DND-41 (cell line): ENCODE results near the gene LGI1.

Experiments
- ATAC-seq: fragments of 200-7000 bp; cut with Tn5 transposase; 3 replicates; pipeline ENCODE4 v1.9.1; 2021; ENCODE audit warnings: low read depth; ENCODE audit not compliant: insufficient read depth
- DNase-seq: peaks from one replicate; pipeline ENCODE4 v3.0.0-alpha.2; 2020
- H2AFZ ChIP-seq: 2 replicates; pipeline ENCODE4 v1.6.0; 2012; ENCODE audit warnings: low read depth, low read length
- H3K27ac ChIP-seq: 2 replicates; pipeline ENCODE4 v1.5.1; 2012; ENCODE audit warnings: low read length, inconsistent platforms
- H3K27me3 ChIP-seq: fragments of 200-600 bp; sonication (generic); 2 replicates; pipeline ENCODE4 v1.6.0; 2012; ENCODE audit warnings: low read length, mild to moderate bottlenecking, inconsistent platforms; ENCODE audit not compliant: insufficient read depth, poor library complexity
- H3K36me3 ChIP-seq: 2 replicates; pipeline ENCODE4 v1.5.1; 2012; ENCODE audit warnings: low read length, inconsistent platforms; ENCODE audit not compliant: insufficient read depth
- H3K4me1 ChIP-seq: 2 replicates; pipeline ENCODE4 v1.5.1; 2012; ENCODE audit warnings: mild to moderate bottlenecking, low read length; ENCODE audit not compliant: insufficient read depth
- H3K4me2 ChIP-seq: 2 replicates; pipeline ENCODE4 v1.6.0; 2012; ENCODE audit warnings: mild to moderate bottlenecking, moderate library complexity, low read length, inconsistent platforms; ENCODE audit not compliant: insufficient read depth
- H3K4me3 ChIP-seq, 2 experiments: fragments of 200-600 bp in 1 of 2; shearing (Covaris generic) in 1 of 2; 2 replicates each; pipeline ENCODE4 v1.5.1; 2012 to 2016; ENCODE audit warnings: inconsistent platforms in 2 of 2, low read length in 2 of 2, mild to moderate bottlenecking in 2 of 2, low read depth in 1 of 2, moderate library complexity in 1 of 2
- H3K79me2 ChIP-seq: 2 replicates; pipeline ENCODE4 v1.6.0; 2012; ENCODE audit warnings: low read length, inconsistent platforms; ENCODE audit not compliant: insufficient read depth
- H3K9ac ChIP-seq: 2 replicates; pipeline ENCODE4 v1.6.0; 2012; ENCODE audit warnings: low read depth, mild to moderate bottlenecking, inconsistent platforms, low read length, moderate library complexity
- H3K9me3 ChIP-seq: 2 replicates; pipeline ENCODE4 v1.5.1; 2012; ENCODE audit warnings: low read length, moderate library complexity, mild to moderate bottlenecking, inconsistent platforms; ENCODE audit not compliant: insufficient read depth, severe bottlenecking
- H4K20me1 ChIP-seq: 2 replicates; pipeline ENCODE4 v1.6.0; 2012; ENCODE audit warnings: low read length; ENCODE audit not compliant: insufficient read depth
- EZH2 ChIP-seq: IDR thresholded peaks from 3 replicates; pipeline ENCODE4 v1.6.1; 2012; ENCODE audit warnings: borderline replicate concordance, low read depth, mild to moderate bottlenecking, moderate library complexity, low read length, inconsistent platforms; ENCODE audit not compliant: severe bottlenecking
- TF ChIP-seq, protein P1 (sequence below): IDR thresholded peaks from 2 replicates; pipeline ENCODE4 v1.5.1; 2012; ENCODE audit warnings: borderline replicate concordance, low read length, moderate library complexity, mild to moderate bottlenecking; ENCODE audit not compliant: poor library complexity, severe bottlenecking; ENCODE audit errors: extremely low read depth

The LGI1 gene

DNA sequence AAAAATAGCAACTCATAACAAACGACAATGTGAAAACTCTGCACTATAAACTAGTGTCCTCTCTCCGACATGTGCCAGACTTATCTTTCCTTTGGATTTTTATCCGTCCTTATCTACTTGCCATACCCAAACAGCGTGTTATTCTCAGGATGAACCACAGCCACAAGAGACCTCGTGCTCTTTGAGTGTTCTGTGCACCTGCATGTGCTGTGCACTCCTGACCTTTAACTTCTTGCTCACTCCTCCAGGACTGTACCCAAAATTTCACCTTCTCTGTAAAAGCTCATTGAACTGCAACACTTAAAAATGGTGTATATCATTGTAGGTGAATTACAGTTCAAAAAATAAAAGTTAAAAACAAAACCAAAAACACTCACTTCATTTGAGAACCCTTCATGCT is 78.0 kb downstream of the LGI1 start:
- TF ChIP-seq, protein P1, sequence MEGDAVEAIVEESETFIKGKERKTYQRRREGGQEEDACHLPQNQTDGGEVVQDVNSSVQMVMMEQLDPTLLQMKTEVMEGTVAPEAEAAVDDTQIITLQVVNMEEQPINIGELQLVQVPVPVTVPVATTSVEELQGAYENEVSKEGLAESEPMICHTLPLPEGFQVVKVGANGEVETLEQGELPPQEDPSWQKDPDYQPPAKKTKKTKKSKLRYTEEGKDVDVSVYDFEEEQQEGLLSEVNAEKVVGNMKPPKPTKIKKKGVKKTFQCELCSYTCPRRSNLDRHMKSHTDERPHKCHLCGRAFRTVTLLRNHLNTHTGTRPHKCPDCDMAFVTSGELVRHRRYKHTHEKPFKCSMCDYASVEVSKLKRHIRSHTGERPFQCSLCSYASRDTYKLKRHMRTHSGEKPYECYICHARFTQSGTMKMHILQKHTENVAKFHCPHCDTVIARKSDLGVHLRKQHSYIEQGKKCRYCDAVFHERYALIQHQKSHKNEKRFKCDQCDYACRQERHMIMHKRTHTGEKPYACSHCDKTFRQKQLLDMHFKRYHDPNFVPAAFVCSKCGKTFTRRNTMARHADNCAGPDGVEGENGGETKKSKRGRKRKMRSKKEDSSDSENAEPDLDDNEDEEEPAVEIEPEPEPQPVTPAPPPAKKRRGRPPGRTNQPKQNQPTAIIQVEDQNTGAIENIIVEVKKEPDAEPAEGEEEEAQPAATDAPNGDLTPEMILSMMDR = no peak
- no peak for TF ChIP-seq EZH2
- no peak for ATAC-seq
- Histone ChIP-seq H3K79me2 (no peaks in the 10 kb centered on the region), H3K4me3 (no peak overlapping the region), H3K9me3 (no peaks in the 10 kb centered on the region), H3K9ac (no peak overlapping the region), H2AFZ (no peak overlapping the region), H3K4me2 (no peak overlapping the region), H3K4me1 (no peaks in the 10 kb centered on the region), H3K36me3 (no peaks in the 10 kb centered on the region), H4K20me1 (no peaks in the 10 kb centered on the region), H3K27ac (no peak overlapping the region), H3K27me3 (no peaks in the 10 kb centered on the region)
- no peak for DNase-seq

DNA sequence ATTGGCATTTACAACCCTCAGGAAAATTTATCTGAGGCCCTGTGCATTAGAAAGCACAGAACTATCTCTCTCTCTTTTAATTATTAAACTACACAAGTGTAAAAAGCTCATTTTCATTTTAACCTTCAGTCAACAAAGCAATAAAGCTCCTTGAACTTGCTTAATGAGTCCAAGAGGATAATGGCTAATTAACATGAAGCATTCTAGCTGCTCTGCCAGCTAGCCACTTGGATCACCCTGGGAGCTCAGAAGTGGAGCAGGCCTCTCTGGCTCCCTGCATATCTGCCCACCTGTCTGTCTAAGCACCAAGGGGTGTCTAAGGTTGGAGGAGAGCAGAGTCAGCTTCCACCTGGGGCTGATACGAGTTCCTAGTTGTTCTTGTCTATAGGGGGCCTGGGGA is 80.1 kb downstream of the LGI1 start:
- Histone ChIP-seq H3K79me2 (no peaks in the 10 kb centered on the region), H4K20me1 (no peaks in the 10 kb centered on the region), H3K4me1 (no peaks in the 10 kb centered on the region), H3K9me3 (no peaks in the 10 kb centered on the region), H3K27me3 (peaks cover 16% of the 10 kb centered on the region), H3K4me2 (no peak overlapping the region), H3K27ac (no peak overlapping the region), H2AFZ (no peak overlapping the region), H3K9ac (no peak overlapping the region), H3K4me3 (no peak overlapping the region), H3K36me3 (no peaks in the 10 kb centered on the region)
- DNase-seq (no peak), ATAC-seq (no peak)
- TF ChIP-seq EZH2 = no peak
- TF ChIP-seq, protein P1 = no peak

DNA sequence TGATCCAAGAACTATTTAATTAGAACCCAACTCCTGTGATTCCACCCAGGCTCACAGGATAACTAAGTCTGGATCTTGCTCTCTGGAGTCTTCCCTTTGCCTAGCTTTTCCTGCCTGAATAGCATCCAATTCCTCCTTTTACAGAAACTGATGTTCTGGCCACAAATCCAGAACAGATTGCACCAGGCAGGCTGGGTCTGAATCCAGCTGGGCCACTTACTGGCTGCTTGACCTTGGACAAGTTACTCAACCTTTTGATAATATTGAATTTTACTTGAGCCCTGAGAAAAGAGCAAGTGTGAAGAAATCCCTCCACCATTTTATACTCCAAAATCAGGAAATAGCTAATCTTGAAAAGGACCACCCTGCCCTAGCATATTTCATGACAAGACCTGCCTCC is 80.5 kb downstream of the LGI1 start:
- ATAC-seq = no peak
- Histone ChIP-seq H3K4me3 (no peak overlapping the region), H3K9me3 (no peaks in the 10 kb centered on the region), H3K9ac (no peak overlapping the region), H3K27me3 (peaks cover 16% of the 10 kb centered on the region), H3K79me2 (no peaks in the 10 kb centered on the region), H2AFZ (no peak overlapping the region), H3K27ac (no peak overlapping the region), H4K20me1 (no peaks in the 10 kb centered on the region), H3K36me3 (no peaks in the 10 kb centered on the region), H3K4me1 (no peaks in the 10 kb centered on the region), H3K4me2 (no peak overlapping the region)
- TF ChIP-seq EZH2 = no peak
- TF ChIP-seq, protein P1 = no peak
- no peak for DNase-seq

DNA sequence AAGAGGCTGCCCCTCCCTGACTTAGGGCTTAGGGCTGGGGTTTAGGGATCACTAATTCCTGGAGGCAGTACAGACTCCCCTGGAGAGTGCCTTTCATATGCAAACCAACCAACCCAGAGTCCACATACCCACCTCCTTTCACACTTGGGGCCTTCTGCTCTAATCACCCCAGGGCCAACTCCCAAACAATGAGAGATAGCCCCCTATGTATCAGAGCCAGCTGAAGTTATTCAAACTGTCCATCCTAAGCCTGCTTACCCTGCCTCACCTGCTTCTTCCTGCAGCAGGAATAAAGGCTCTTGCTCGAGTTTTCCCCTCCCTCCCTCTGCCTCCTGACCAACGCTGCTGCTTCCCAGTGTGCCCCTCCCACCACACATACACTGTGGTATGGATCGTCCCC is 84.2 kb downstream of the LGI1 start:
- Histone ChIP-seq H3K4me3 (no peak overlapping the region), H3K9me3 (no peaks in the 10 kb centered on the region), H3K27ac (no peak overlapping the region), H3K27me3 (peaks cover 16% of the 10 kb centered on the region), H3K4me2 (no peak overlapping the region), H2AFZ (no peak overlapping the region), H4K20me1 (no peaks in the 10 kb centered on the region), H3K79me2 (no peaks in the 10 kb centered on the region), H3K9ac (no peak overlapping the region), H3K36me3 (no peaks in the 10 kb centered on the region), H3K4me1 (no peaks in the 10 kb centered on the region)
- TF ChIP-seq, protein P1 = no peak
- TF ChIP-seq EZH2 = no peak
- no peak for ATAC-seq
- DNase-seq = no peak
